Duodenal mucosa (tissue), 2 donors: Measurements from ENCODE around the gene SCAP.

Experiments
- H3K27ac ChIP-seq: one replicate; pipeline ENCODE4 v1.7.0; 2013; ENCODE audit warnings: low read depth, low read length
- H3K27me3 ChIP-seq, 2 donors: one replicate each; pipeline ENCODE4 v1.7.0; 2013; ENCODE audit warnings: low read length in 2 of 2, control low read depth in 1 of 2; ENCODE audit not compliant: insufficient read depth in 2 of 2, control insufficient read depth in 1 of 2
- H3K36me3 ChIP-seq, 2 donors: one replicate each; pipeline ENCODE4 v1.7.0; 2013; ENCODE audit warnings: low read length in 2 of 2, control low read depth in 1 of 2; ENCODE audit not compliant: insufficient read depth in 2 of 2, control insufficient read depth in 1 of 2
- H3K4me1 ChIP-seq, 2 donors: one replicate each; pipeline ENCODE4 v1.7.0; 2013; ENCODE audit warnings: low read length in 2 of 2, control low read depth in 1 of 2; ENCODE audit not compliant: insufficient read depth in 2 of 2, control insufficient read depth in 1 of 2
- H3K4me3 ChIP-seq, 2 donors: one replicate each; pipeline ENCODE4 v1.7.0; 2013; ENCODE audit warnings: low read length in 2 of 2, low read depth in 1 of 2
- H3K9ac ChIP-seq, 2 donors: one replicate each; pipeline ENCODE4 v1.7.0; 2013; ENCODE audit warnings: low read length in 2 of 2, low read depth in 1 of 2
- H3K9me3 ChIP-seq, 2 donors: one replicate each; pipeline ENCODE4 v1.7.0; 2013; ENCODE audit warnings: low read length in 2 of 2, control low read depth in 1 of 2; ENCODE audit not compliant: control insufficient read depth in 1 of 2

The SCAP gene

GRCh38 chr3:47418167-47419082 lies 57.3 kb downstream of the SCAP start:
- no peak overlapping the region for H3K9ac ChIP-seq
- H3K4me1 ChIP-seq, result peaks cover 23 to 25% of the 10 kb centered on the region in 2 donors
- H3K27ac ChIP-seq, result no peak overlapping the region
- no peaks in the 10 kb centered on the region for H3K9me3 ChIP-seq
- H3K4me3 ChIP-seq, result no peak overlapping the region
- no peaks in the 10 kb centered on the region for H3K27me3 ChIP-seq
- peaks cover 29 to 63% of the 10 kb centered on the region in 2 donors for H3K36me3 ChIP-seq

GRCh38 chr3:47416041-47416440 lies 59.7 kb downstream of the SCAP start:
- Histone ChIP-seq H3K4me1 (peaks cover under 1 to 4% of the 10 kb centered on the region in 2 donors), H3K4me3 (no peak overlapping the region), H3K9me3 (no peaks in the 10 kb centered on the region), H3K9ac (no peak overlapping the region), H3K27ac (no peak overlapping the region), H3K36me3 (peaks cover 41 to 85% of the 10 kb centered on the region in 2 donors), H3K27me3 (no peaks in the 10 kb centered on the region)

- no peaks in the 10 kb centered on the region for H3K27me3 ChIP-seq
- no peak overlapping the region for H3K27ac ChIP-seq
- no peaks in the 10 kb centered on the region for H3K4me1 ChIP-seq
- no peaks in the 10 kb centered on the region for H3K9me3 ChIP-seq
- H3K9ac ChIP-seq, result no peak overlapping the region
- no peak overlapping the region for H3K4me3 ChIP-seq
- H3K36me3 ChIP-seq, result peaks cover 39 to 79% of the 10 kb centered on the region in 2 donors
These were observed 60.8 kb downstream of the SCAP start for GRCh38 chr3:47414666-47415587.

- Histone ChIP-seq H3K9ac (no peak overlapping the region), H3K4me3 (no peak overlapping the region), H3K27ac (no peak overlapping the region), H3K27me3 (no peaks in the 10 kb centered on the region), H3K36me3 (peaks cover 38 to 79% of the 10 kb centered on the region in 2 donors), H3K4me1 (no peaks in the 10 kb centered on the region), H3K9me3 (no peaks in the 10 kb centered on the region)
These were observed 61.6 kb downstream of the SCAP start for GRCh38 chr3:47414161-47414564.

- no peak overlapping the region for H3K9ac ChIP-seq
- peaks cover 38 to 79% of the 10 kb centered on the region in 2 donors for H3K36me3 ChIP-seq
- no peaks in the 10 kb centered on the region for H3K27me3 ChIP-seq
- no peaks in the 10 kb centered on the region for H3K4me1 ChIP-seq
- H3K27ac ChIP-seq, result no peak overlapping the region
- H3K4me3 ChIP-seq, result no peak overlapping the region
- no peaks in the 10 kb centered on the region for H3K9me3 ChIP-seq
These were observed 62.0 kb downstream of the SCAP start for GRCh38 chr3:47413751-47414150.

- Histone ChIP-seq H3K4me1 (no peaks in the 10 kb centered on the region), H3K9ac (no peak overlapping the region), H3K9me3 (no peaks in the 10 kb centered on the region), H3K4me3 (no peak overlapping the region), H3K27ac (no peak overlapping the region), H3K36me3 (peaks cover 46 to 80% of the 10 kb centered on the region in 2 donors), H3K27me3 (no peaks in the 10 kb centered on the region)
These were observed 62.8 kb downstream of the SCAP start for GRCh38 chr3:47412842-47413520.

- Histone ChIP-seq H3K36me3 (peaks cover 47 to 85% of the 10 kb centered on the region in 2 donors), H3K4me3 (no peak overlapping the region), H3K27me3 (no peaks in the 10 kb centered on the region), H3K4me1 (no peaks in the 10 kb centered on the region), H3K9ac (no peak overlapping the region), H3K27ac (no peak overlapping the region), H3K9me3 (no peaks in the 10 kb centered on the region)
These were observed 63.3 kb downstream of the SCAP start for GRCh38 chr3:47412453-47412756.

GRCh38 chr3:47411696-47412452 lies 63.9 kb downstream of the SCAP start:
- H3K36me3 ChIP-seq, result peaks cover 52 to 86% of the 10 kb centered on the region in 2 donors

GRCh38 chr3:47410801-47411646 lies 64.7 kb downstream of the SCAP start:
- Histone ChIP-seq H3K9me3 (no peaks in the 10 kb centered on the region), H3K36me3 (peaks cover 49 to 89% of the 10 kb centered on the region in 2 donors), H3K4me1 (no peaks in the 10 kb centered on the region), H3K27me3 (no peaks in the 10 kb centered on the region), H3K9ac (no peak overlapping the region), H3K27ac (no peak overlapping the region), H3K4me3 (no peak overlapping the region)

More at GRCh38 chr3:47411696-47412452, 63.9 kb downstream of the SCAP start:
- Histone ChIP-seq H3K4me1 (no peaks in the 10 kb centered on the region), H3K9ac (no peak overlapping the region), H3K4me3 (no peak overlapping the region), H3K27ac (no peak overlapping the region), H3K27me3 (no peaks in the 10 kb centered on the region), H3K9me3 (no peaks in the 10 kb centered on the region)
